ENCODE data around the gene UGT8.

DNA sequence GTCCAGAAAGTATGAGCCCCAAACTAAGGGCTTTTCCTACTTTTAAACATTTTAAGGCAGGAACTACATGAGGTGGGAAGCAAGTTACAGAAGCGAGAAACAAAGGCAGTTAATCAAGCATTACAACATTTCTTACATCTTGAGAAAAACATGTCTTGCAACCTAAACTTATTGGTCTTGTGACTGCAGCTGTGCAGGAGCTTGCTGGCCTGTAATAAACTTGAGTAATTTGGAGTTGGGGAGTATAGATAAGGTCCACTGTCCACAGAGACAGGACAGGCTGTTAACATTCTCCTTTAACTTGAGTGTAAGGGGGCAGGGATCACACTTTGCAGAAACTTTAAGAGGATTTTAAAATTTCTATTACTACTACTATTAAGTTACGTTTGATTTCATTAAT lies 2.7 kb upstream of the UGT8 start:
- TF ChIP-seq TAF1 (IDR thresholded peaks at IDR 0.05; ENCODE audit: low read depth, low read length) (no peak), SPI1 (IDR thresholded peaks at IDR 0.05; ENCODE audit: low read depth, low read length) (no peak), POLR2AphosphoS5 (IDR thresholded peaks at IDR 0.05; ENCODE audit: low read depth, low read length) (no peak), POLR2A (IDR thresholded peaks at IDR 0.05; ENCODE audit: low read depth, low read length) (no peak)
